ENCODE measurements around the gene IFITM2. TPM values are rescaled to one million over a fixed set of nuclear protein-coding genes. Genes with fewer than 3 reads are reported as not detected.
"Not testable (repeated sequence)": the region's sequence is repeated elsewhere in the genome, so short reads cannot be mapped to it uniquely, and the experiment has no call there.

The IFITM2 gene
- total RNA-seq, 4 donors from 2014 or later, result 37.8 to 80.9 (median 44.9) TPM

GRCh38 chr11:284105-285020 is 23.3 kb upstream of the IFITM2 start:
- intact Hi-C loops (cut with DNase I; ENCODE audit: low total_unique reads), result loop anchor here (5.0 kb wide), 1 partner anchor 47 kb away; the partner anchor contains the start of genes PSMD13 and SIRT3
- no peak for DNase-seq

GRCh38 chr11:285021-285893 is 22.4 kb upstream of the IFITM2 start:
- no peak overlapping the region for H3K27ac ChIP-seq
- DNase-seq (no peak), ATAC-seq (no peak)
- in situ Hi-C loops (cut with MboI; ENCODE audit: low sequenced_read_pairs in 4 of 4) (no loop called here), intact Hi-C loops (cut with DNase I; ENCODE audit: low total_unique reads) (loop anchor here (5.0 kb wide), 1 partner anchor 48 kb away; the partner anchor contains the start of genes PSMD13 and SIRT3)
- no peaks in the 10 kb centered on the region for H3K36me3 ChIP-seq
- no peak overlapping the region for H3K4me3 ChIP-seq
- TF ChIP-seq, protein P1, sequence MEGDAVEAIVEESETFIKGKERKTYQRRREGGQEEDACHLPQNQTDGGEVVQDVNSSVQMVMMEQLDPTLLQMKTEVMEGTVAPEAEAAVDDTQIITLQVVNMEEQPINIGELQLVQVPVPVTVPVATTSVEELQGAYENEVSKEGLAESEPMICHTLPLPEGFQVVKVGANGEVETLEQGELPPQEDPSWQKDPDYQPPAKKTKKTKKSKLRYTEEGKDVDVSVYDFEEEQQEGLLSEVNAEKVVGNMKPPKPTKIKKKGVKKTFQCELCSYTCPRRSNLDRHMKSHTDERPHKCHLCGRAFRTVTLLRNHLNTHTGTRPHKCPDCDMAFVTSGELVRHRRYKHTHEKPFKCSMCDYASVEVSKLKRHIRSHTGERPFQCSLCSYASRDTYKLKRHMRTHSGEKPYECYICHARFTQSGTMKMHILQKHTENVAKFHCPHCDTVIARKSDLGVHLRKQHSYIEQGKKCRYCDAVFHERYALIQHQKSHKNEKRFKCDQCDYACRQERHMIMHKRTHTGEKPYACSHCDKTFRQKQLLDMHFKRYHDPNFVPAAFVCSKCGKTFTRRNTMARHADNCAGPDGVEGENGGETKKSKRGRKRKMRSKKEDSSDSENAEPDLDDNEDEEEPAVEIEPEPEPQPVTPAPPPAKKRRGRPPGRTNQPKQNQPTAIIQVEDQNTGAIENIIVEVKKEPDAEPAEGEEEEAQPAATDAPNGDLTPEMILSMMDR (IDR thresholded peaks at IDR 0.05 in 4 of 5, conservative IDR thresholded peaks at IDR 0.05 in 1 of 5), result no peak
- no peak for TF ChIP-seq POLR2A (IDR thresholded peaks at IDR 0.05)
- H3K27me3 ChIP-seq, result peaks cover 51 to 60% (median 56%) of the 10 kb centered on the region in 3 donors
- no peaks in the 10 kb centered on the region for H3K9me3 ChIP-seq
- H3K4me1 ChIP-seq, result no peaks in the 10 kb centered on the region

More at GRCh38 chr11:284105-285020, 23.3 kb upstream of the IFITM2 start:
- Histone ChIP-seq H3K36me3 (no peaks in the 10 kb centered on the region), H3K4me1 (peaks cover 0 to 7% of the 10 kb centered on the region in 2 donors), H3K9me3 (no peaks in the 10 kb centered on the region), H3K27me3 (peaks cover 60 to 63% (median 61%) of the 10 kb centered on the region in 3 donors), H3K4me3 (no peak overlapping the region), H3K27ac (no peak overlapping the region)
- in situ Hi-C loops (cut with MboI; ENCODE audit: low sequenced_read_pairs in 4 of 4), result no loop called here
- TF ChIP-seq POLR2A (IDR thresholded peaks at IDR 0.05), result no peak
- TF ChIP-seq, protein P1 (IDR thresholded peaks at IDR 0.05 in 4 of 5, conservative IDR thresholded peaks at IDR 0.05 in 1 of 5), result no peak
- no peak for ATAC-seq

- H3K4me1 ChIP-seq, result no peaks in the 10 kb centered on the region
- DNase-seq (no peak), ATAC-seq (no peak)
- H3K36me3 ChIP-seq, result no peaks in the 10 kb centered on the region
- in situ Hi-C loops (cut with MboI; ENCODE audit: low sequenced_read_pairs in 4 of 4), result no loop called here
- H3K4me3 ChIP-seq, result no peak overlapping the region
- peaks cover 45 to 54% (median 50%) of the 10 kb centered on the region in 3 donors for H3K27me3 ChIP-seq
- no peaks in the 10 kb centered on the region for H3K9me3 ChIP-seq
- intact Hi-C loops (cut with DNase I; ENCODE audit: low total_unique reads), result loop anchor here (5.0 kb wide), 1 partner anchor 49 kb away; the partner anchor contains the start of genes PSMD13 and SIRT3
- TF ChIP-seq, protein P1 (IDR thresholded peaks at IDR 0.05 in 4 of 5, conservative IDR thresholded peaks at IDR 0.05 in 1 of 5), result no peak
- H3K27ac ChIP-seq, result no peak overlapping the region
Measured at GRCh38 chr11:285894-286220, 21.8 kb upstream of the IFITM2 start.

DNA sequence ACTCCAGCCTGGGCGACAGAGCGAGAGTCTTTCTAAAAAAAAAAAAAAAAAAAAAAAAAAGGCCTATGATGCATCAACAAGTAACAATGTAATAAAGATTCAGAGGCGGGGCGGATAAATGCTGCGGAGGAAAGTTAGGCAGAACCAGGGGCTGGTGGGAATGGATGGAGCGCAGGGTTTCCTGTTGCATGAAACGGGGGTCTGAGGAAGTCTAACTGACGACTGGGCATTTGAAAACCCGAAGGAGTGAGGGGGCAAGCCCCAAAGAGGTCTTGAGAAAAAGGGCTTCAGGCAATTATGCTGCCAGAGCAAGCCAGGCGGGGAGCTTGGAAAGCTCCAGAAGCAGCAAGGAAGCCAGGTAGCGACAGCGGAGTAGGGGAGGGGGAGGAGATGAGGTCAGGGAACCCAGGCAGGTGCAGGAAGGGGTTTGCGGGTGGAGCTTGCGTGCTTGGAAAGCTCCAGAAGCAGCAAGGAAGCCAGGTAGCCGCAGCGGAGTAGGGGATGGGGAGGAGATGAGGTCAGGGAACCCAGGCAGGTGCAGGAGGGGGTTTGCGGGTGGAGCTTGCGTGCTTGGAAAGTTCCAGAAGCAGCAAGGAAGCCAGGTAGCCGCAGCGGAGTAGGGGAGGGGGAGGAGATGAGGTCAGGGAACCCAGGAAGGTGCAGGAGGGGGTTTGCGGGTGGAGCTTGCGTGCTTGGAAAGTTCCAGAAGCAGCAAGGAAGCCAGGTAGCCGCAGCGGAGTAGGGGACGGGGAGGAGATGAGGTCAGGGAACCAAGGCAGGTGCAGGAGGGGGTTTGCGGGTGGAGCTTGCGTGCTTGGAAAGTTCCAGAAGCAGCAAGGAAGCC is 20.4 kb upstream of the IFITM2 start:
- in situ Hi-C loops (cut with MboI; ENCODE audit: low sequenced_read_pairs in 4 of 4); H3K9me3 ChIP-seq; ATAC-seq; H3K27ac ChIP-seq; H3K4me3 ChIP-seq; H3K36me3 ChIP-seq; H3K4me1 ChIP-seq; DNase-seq: not testable (repeated sequence)
- peaks cover 32 to 41% (median 37%) of the 10 kb centered on the region in 3 donors for H3K27me3 ChIP-seq
- intact Hi-C loops (cut with DNase I; ENCODE audit: low total_unique reads), result loop anchor here (5.0 kb wide), 1 partner anchor 50 kb away; the partner anchor contains the start of genes PSMD13 and SIRT3
